Osteocyte (in vitro differentiated cells): ENCODE measurements around the gene SCAMP2. TPM values are rescaled to one million over a fixed set of nuclear protein-coding genes. Genes with fewer than 3 reads are reported as not detected.

ENCODE experiments used
- DNase-seq: peaks from one replicate; pipeline ENCODE4 v3.0.0; 2021; ENCODE audit warnings: mixed read lengths; ENCODE audit not compliant: unreplicated experiment; ENCODE audit errors: extremely low spot score
- H3K27ac Mint-ChIP-seq: one replicate; pipeline ENCODE4 v1.8.0; 2021; ENCODE audit warnings: mild to moderate bottlenecking, mixed read lengths; ENCODE audit not compliant: unreplicated experiment
- H3K27me3 Mint-ChIP-seq: one replicate; pipeline ENCODE4 v1.8.0; 2021; ENCODE audit warnings: mixed read lengths; ENCODE audit not compliant: unreplicated experiment
- H3K36me3 Mint-ChIP-seq: one replicate; pipeline ENCODE4 v1.8.0; 2021; ENCODE audit warnings: mixed read lengths; ENCODE audit not compliant: unreplicated experiment
- H3K4me1 Mint-ChIP-seq: one replicate; pipeline ENCODE4 v1.8.0; 2021; ENCODE audit warnings: mixed read lengths; ENCODE audit not compliant: unreplicated experiment
- H3K4me3 Mint-ChIP-seq: one replicate; pipeline ENCODE4 v1.8.0; 2021; ENCODE audit warnings: mild to moderate bottlenecking, moderate library complexity, mixed read lengths; ENCODE audit not compliant: unreplicated experiment
- H3K9me3 Mint-ChIP-seq: one replicate; pipeline ENCODE4 v1.8.0; 2021; ENCODE audit warnings: mixed read lengths; ENCODE audit not compliant: unreplicated experiment
- total RNA-seq: library from RNA; stranded (reverse); gene quantifications from 2 replicates; pipeline ENCODE4 v1.2.1, GENCODE V29; 2021
- TF ChIP-seq, protein P1 (sequence below): fragments of 200-600 bp; sonication (generic); IDR thresholded peaks from 2 replicates; pipeline ENCODE4 v1.5.0; 2021; ENCODE audit warnings: antibody characterized with exemption, mild to moderate bottlenecking, moderate library complexity

SCAMP2 gene
- total RNA-seq, 1 donor from 2014 or later = 73.4 TPM

DNA sequence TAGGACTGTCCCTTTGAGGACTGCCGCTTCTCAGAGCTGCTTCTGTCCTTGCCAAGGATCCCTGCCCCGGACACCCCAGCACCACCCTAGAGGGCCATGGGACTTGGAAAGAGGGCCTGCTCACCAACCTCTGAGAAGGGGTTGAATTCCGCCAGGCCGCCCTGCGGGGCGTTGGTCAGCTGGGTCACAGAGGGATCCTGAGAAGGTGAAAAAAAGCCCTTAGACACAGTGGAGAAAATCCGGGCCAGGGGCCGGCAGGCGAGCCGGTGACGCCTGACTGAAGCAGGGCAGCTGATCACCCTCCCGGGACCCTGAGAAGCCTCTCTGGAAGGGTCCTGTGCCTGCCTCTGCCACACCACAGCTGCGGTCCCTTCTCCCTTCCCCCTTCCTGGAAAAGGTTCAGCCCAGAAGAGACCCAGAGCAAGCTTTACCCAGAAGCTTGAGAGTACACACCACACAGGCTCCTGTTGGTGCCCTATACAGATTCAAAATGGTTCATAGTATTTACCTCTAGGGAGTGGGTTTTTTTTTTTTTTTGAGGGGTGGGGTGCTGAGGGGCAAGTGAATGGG, 18.6 kb downstream of the SCAMP2 start:
- TF ChIP-seq, protein P1, sequence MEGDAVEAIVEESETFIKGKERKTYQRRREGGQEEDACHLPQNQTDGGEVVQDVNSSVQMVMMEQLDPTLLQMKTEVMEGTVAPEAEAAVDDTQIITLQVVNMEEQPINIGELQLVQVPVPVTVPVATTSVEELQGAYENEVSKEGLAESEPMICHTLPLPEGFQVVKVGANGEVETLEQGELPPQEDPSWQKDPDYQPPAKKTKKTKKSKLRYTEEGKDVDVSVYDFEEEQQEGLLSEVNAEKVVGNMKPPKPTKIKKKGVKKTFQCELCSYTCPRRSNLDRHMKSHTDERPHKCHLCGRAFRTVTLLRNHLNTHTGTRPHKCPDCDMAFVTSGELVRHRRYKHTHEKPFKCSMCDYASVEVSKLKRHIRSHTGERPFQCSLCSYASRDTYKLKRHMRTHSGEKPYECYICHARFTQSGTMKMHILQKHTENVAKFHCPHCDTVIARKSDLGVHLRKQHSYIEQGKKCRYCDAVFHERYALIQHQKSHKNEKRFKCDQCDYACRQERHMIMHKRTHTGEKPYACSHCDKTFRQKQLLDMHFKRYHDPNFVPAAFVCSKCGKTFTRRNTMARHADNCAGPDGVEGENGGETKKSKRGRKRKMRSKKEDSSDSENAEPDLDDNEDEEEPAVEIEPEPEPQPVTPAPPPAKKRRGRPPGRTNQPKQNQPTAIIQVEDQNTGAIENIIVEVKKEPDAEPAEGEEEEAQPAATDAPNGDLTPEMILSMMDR = no peak
- H3K9me3 Mint-ChIP-seq = no peaks in the 10 kb centered on the region
- no peak overlapping the region for H3K27ac Mint-ChIP-seq
- no peak overlapping the region for H3K4me3 Mint-ChIP-seq
- H3K27me3 Mint-ChIP-seq = no peaks in the 10 kb centered on the region
- H3K4me1 Mint-ChIP-seq = peaks cover 3% of the 10 kb centered on the region
- no peak for DNase-seq
- H3K36me3 Mint-ChIP-seq = peaks cover 17% of the 10 kb centered on the region

DNA sequence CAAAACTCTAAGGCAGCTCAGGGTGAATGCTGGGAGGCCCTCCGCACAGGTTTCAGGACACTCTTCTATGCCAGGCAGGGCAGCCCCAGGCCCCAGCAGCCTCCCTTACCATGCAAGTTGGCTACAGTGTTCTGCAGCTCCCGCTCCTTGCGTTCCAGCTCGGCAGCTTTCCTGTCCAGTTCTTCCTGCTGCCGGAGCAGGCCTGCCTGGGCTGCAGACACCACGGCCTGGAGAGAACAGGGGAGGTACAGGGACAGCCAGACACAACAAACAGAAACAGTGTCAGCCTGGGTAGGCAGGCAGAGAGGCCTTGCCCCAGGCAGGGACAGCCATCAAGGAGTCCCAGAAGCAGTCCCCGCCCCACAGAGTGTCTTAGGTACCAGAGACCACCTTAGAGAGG, 21.2 kb downstream of the SCAMP2 start:
- Mint-ChIP-seq H3K27me3 (no peaks in the 10 kb centered on the region), H3K27ac (no peak overlapping the region), H3K4me3 (no peak overlapping the region), H3K36me3 (peaks cover 30% of the 10 kb centered on the region), H3K9me3 (no peaks in the 10 kb centered on the region), H3K4me1 (peaks cover 3% of the 10 kb centered on the region)
- DNase-seq = no peak
- TF ChIP-seq, protein P1 = no peak

- H3K27me3 Mint-ChIP-seq = no peaks in the 10 kb centered on the region
- no peak overlapping the region for H3K27ac Mint-ChIP-seq
- H3K4me1 Mint-ChIP-seq = no peaks in the 10 kb centered on the region
Measured at GRCh38 chr15:74850393-74850792, 22.8 kb downstream of the SCAMP2 start.

DNA sequence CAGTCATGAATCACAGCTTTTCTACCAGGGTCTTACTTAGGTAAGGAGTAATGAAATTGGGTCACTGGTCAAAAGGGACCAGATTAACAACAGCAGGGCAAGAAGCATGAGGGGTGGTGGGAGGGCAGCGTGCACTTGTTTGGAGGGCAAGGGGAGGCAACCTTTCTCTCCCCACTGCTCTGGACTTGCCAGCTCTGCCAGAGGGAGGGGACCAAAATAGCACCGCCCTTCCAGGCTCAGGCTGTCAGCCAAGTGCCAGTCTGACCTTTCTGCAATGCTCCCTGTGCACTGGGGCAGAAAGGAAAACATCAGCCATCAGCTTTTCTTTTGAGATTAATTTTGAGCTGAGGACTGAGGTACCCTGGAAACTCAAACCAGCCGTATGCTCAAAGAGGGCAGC, 25.7 kb downstream of the SCAMP2 start:
- H3K4me1 Mint-ChIP-seq = peaks cover 8% of the 10 kb centered on the region
- no peak overlapping the region for H3K4me3 Mint-ChIP-seq
- no peak overlapping the region for H3K27ac Mint-ChIP-seq

More at GRCh38 chr15:74850393-74850792, 22.8 kb downstream of the SCAMP2 start:
- no peak overlapping the region for H3K4me3 Mint-ChIP-seq
- no peaks in the 10 kb centered on the region for H3K9me3 Mint-ChIP-seq
- H3K36me3 Mint-ChIP-seq = peaks cover 34% of the 10 kb centered on the region
- TF ChIP-seq, protein P1 = no peak
- DNase-seq = no peak

DNA sequence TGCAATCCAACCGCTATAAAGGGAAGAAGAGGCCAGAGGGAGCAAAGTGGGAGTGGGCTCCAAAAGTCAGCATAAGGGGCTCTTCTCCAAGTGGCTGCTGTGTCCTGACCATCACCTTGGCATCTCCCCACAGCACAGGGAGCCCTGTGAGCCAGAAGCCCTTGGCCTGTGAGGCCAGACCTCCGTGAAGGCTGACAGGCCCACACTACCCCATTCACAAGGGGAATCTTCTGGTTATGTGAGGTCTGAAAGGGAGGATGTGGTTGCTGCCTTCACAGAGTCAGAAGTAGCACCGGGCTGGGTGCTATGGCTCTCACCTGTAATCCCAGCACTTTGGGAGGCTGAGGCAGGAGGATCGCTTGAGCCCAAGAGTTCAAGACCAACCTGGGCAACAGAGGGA, 27.6 kb downstream of the SCAMP2 start:
- H3K27ac Mint-ChIP-seq = no peak overlapping the region
- H3K36me3 Mint-ChIP-seq = peaks cover 31% of the 10 kb centered on the region
- peaks cover 20% of the 10 kb centered on the region for H3K4me1 Mint-ChIP-seq
- DNase-seq = no peak
- no peaks in the 10 kb centered on the region for H3K9me3 Mint-ChIP-seq
- TF ChIP-seq, protein P1 = no peak
- H3K27me3 Mint-ChIP-seq = no peaks in the 10 kb centered on the region
- no peak overlapping the region for H3K4me3 Mint-ChIP-seq

More for the DNA sequence above, 25.7 kb downstream of the SCAMP2 start:
- no peak for DNase-seq
- Mint-ChIP-seq H3K27me3 (no peaks in the 10 kb centered on the region), H3K9me3 (no peaks in the 10 kb centered on the region), H3K36me3 (peaks cover 33% of the 10 kb centered on the region)
- TF ChIP-seq, protein P1 = no peak
